Neural cell (in vitro differentiated cells): ENCODE data around the gene GJD2. TPM values are rescaled to one million over a fixed set of nuclear protein-coding genes. Genes with fewer than 3 reads are reported as not detected.

ENCODE experiments used
- H2AFZ ChIP-seq: fragments of 200-600, 300-800 bp; sonication (generic), shearing (Covaris generic); 2 replicates; pipeline ENCODE4 v1.6.0; 2014; ENCODE audit warnings: low read depth, mild to moderate bottlenecking, antibody characterized with exemption, low read length, moderate library complexity
- H3F3A ChIP-seq: fragments of 200-600 bp; shearing (Covaris generic); 2 replicates; pipeline ENCODE4 v1.6.1; 2016; ENCODE audit warnings: mild to moderate bottlenecking, moderate library complexity, mixed read lengths, antibody characterized with exemption, low read length; ENCODE audit not compliant: insufficient read depth, poor library complexity, severe bottlenecking
- H3K27ac ChIP-seq: fragments of 200-600, 300-800 bp; sonication (generic), shearing (Covaris generic); 2 replicates; pipeline ENCODE4 v1.5.1; 2014; ENCODE audit warnings: mild to moderate bottlenecking, low read length, moderate library complexity
- H3K27me3 ChIP-seq: fragments of 300-800, 200-600 bp; sonication (generic), shearing (Covaris generic); 2 replicates; pipeline ENCODE4 v1.6.0; 2014; ENCODE audit warnings: mild to moderate bottlenecking, low read depth, low read length, moderate library complexity; ENCODE audit not compliant: insufficient read depth
- H3K36me3 ChIP-seq: fragments of 300-800, 200-600 bp; sonication (generic), shearing (Covaris generic); 2 replicates; pipeline ENCODE4 v1.5.1; 2014; ENCODE audit warnings: mild to moderate bottlenecking, antibody characterized with exemption, low read length, moderate library complexity; ENCODE audit not compliant: insufficient read depth
- H3K4me2 ChIP-seq: fragments of 300-800, 200-600 bp; sonication (generic), shearing (Covaris generic); 2 replicates; pipeline ENCODE4 v1.6.0; 2014; ENCODE audit warnings: mild to moderate bottlenecking, low read length
- H3K4me3 ChIP-seq: fragments of 300-800, 200-600 bp; sonication (generic), shearing (Covaris generic); 2 replicates; pipeline ENCODE4 v1.5.1; 2014; ENCODE audit warnings: mild to moderate bottlenecking, low read length, moderate library complexity
- H3K79me2 ChIP-seq: fragments of 200-600 bp; shearing (Covaris generic); replicated peaks from 2 replicates; pipeline ENCODE4 v1.6.0; 2014; ENCODE audit warnings: mild to moderate bottlenecking, low read length, moderate library complexity; ENCODE audit not compliant: insufficient read depth
- H3K9ac ChIP-seq: fragments of 300-800, 200-600 bp; sonication (generic), shearing (Covaris generic); 2 replicates; pipeline ENCODE4 v1.6.1; 2016; ENCODE audit warnings: mild to moderate bottlenecking, low read length, mixed read lengths
- H3K9me2 ChIP-seq: fragments of 200-600 bp; shearing (Covaris generic); 2 replicates; pipeline ENCODE4 v1.6.1; 2016; ENCODE audit warnings: mild to moderate bottlenecking, low read length, mixed read lengths; ENCODE audit not compliant: insufficient read depth
- H3K9me3 ChIP-seq: fragments of 200-600, 300-800 bp; sonication (generic), shearing (Covaris generic); 2 replicates; pipeline ENCODE4 v1.6.1; 2016; ENCODE audit warnings: mild to moderate bottlenecking, mixed run types, low read length, moderate library complexity, mixed read lengths
- H4K20me1 ChIP-seq: fragments of 200-600 bp; shearing (Covaris generic); 2 replicates; pipeline ENCODE4 v1.6.1; 2016; ENCODE audit warnings: mild to moderate bottlenecking, mixed run types; ENCODE audit not compliant: insufficient read depth
- CTCF ChIP-seq: fragments of 450-650 bp; IDR thresholded peaks from 2 replicates; pipeline ENCODE4 v1.5.1; 2014; ENCODE audit warnings: antibody characterized with exemption, mild to moderate bottlenecking, moderate library complexity; ENCODE audit not compliant: poor library complexity, severe bottlenecking
- EP300 ChIP-seq: fragments of 450-650 bp; conservative IDR thresholded peaks from 2 replicates; pipeline ENCODE4 v1.6.1; 2014; ENCODE audit warnings: antibody characterized with exemption, mild to moderate bottlenecking, moderate library complexity; ENCODE audit not compliant: poor library complexity, severe bottlenecking
- EZH2 ChIP-seq: fragments of 200-600, 300-800 bp; shearing (Covaris generic), sonication (generic); IDR thresholded peaks from 2 replicates; pipeline ENCODE4 v1.6.1; 2014; ENCODE audit warnings: antibody characterized with exemption, low read length, borderline replicate concordance, mild to moderate bottlenecking; ENCODE audit not compliant: insufficient read depth, poor library complexity, severe bottlenecking
- MXI1 ChIP-seq: fragments of 450-650 bp; conservative IDR thresholded peaks from 2 replicates; pipeline ENCODE4 v1.6.1; 2014; ENCODE audit warnings: antibody characterized with exemption, mild to moderate bottlenecking; ENCODE audit not compliant: poor library complexity, severe bottlenecking
- POLR2AphosphoS5 ChIP-seq: IDR thresholded peaks from 2 replicates; pipeline ENCODE4 v1.6.1; 2012
- RAD21 ChIP-seq: fragments of 450-650 bp; conservative IDR thresholded peaks from 2 replicates; pipeline ENCODE4 v1.6.1; 2014; ENCODE audit warnings: antibody characterized with exemption, mild to moderate bottlenecking, moderate library complexity
- REST ChIP-seq: IDR thresholded peaks from 2 replicates; pipeline ENCODE4 v1.6.1; 2012; ENCODE audit warnings: borderline replicate concordance
- SMC3 ChIP-seq: fragments of 450-650 bp; conservative IDR thresholded peaks from 2 replicates; pipeline ENCODE4 v1.6.1; 2014; ENCODE audit warnings: antibody characterized with exemption, mild to moderate bottlenecking, moderate library complexity; ENCODE audit not compliant: poor library complexity
- TAF1 ChIP-seq: IDR thresholded peaks from 2 replicates; pipeline ENCODE4 v1.6.1; 2012; ENCODE audit warnings: low read depth
- polyA plus RNA-seq: library from polyadenylated mRNA; depleted of rRNA; stranded (reverse); fragments of >200 nt; gene quantifications from 2 replicates; pipeline ENCODE4 v1.2.3, GENCODE V29; 2014

Gene GJD2
- polyA plus RNA-seq, 1 donor from 2014 or later, result 4.6 TPM

- TF ChIP-seq REST, result no peak
- TF ChIP-seq TAF1, result no peak
- no peak for TF ChIP-seq EP300
- no peak for TF ChIP-seq EZH2
- no peak for TF ChIP-seq POLR2AphosphoS5
- TF ChIP-seq RAD21, result no peak
- no peak for TF ChIP-seq MXI1
- TF ChIP-seq CTCF, result no peak
- no peak for TF ChIP-seq SMC3
- no peaks in the 10 kb centered on the region for H3K79me2 ChIP-seq
- no peak overlapping the region for H2AFZ ChIP-seq
- H3K9me3 ChIP-seq, result no peaks in the 10 kb centered on the region
- H3K9me2 ChIP-seq, result no peaks in the 10 kb centered on the region
- no peaks in the 10 kb centered on the region for H3K27me3 ChIP-seq
- no peak overlapping the region for H3K4me2 ChIP-seq
- no peak overlapping the region for H3K27ac ChIP-seq
- no peak overlapping the region for H3K9ac ChIP-seq
- no peak overlapping the region for H3K4me3 ChIP-seq
- H3F3A ChIP-seq, result no peaks in the 10 kb centered on the region
- H4K20me1 ChIP-seq, result no peaks in the 10 kb centered on the region
- no peaks in the 10 kb centered on the region for H3K36me3 ChIP-seq
Measured at GRCh38 chr15:34713635-34714034, 41.2 kb downstream of the GJD2 start.

DNA sequence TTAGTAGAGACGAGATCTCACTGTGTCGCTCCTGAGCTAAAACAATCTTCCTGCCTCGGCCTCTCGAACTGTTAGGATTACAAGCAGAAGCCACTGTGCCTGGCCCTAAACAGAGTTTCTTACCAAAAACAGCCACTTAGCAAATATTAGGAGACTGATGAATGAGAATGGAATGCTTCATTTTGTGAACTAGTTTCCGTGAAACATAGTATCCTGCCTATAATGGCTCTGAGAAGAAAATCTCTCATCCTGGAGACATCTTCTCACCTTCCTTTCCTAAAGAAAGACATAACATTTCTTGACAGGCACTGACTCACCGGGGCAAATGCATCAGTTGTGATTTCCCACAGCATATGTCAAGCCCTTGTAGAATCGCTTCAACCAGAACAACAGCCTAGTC, 44.9 kb downstream of the GJD2 start:
- H3K36me3 ChIP-seq, result no peaks in the 10 kb centered on the region
- H3K9me3 ChIP-seq, result no peaks in the 10 kb centered on the region
- no peaks in the 10 kb centered on the region for H3K79me2 ChIP-seq
- H2AFZ ChIP-seq, result no peak overlapping the region
- H3K9me2 ChIP-seq, result no peaks in the 10 kb centered on the region
- H4K20me1 ChIP-seq, result no peaks in the 10 kb centered on the region
- H3F3A ChIP-seq, result no peaks in the 10 kb centered on the region
- H3K27me3 ChIP-seq, result no peaks in the 10 kb centered on the region
- TF ChIP-seq EZH2 (no peak), TAF1 (no peak), EP300 (no peak), REST (no peak), CTCF (no peak), MXI1 (no peak), POLR2AphosphoS5 (no peak), RAD21 (no peak), SMC3 (no peak)
- no peak overlapping the region for H3K4me3 ChIP-seq
- no peak overlapping the region for H3K4me2 ChIP-seq
- H3K27ac ChIP-seq, result no peak overlapping the region
- H3K9ac ChIP-seq, result no peak overlapping the region
